GM12874 (cell line): Measurements from ENCODE around the gene HDAC4.

Experiments used
- CTCF ChIP-seq: IDR thresholded peaks from 2 replicates; pipeline ENCODE4 v1.5.1; 2011; ENCODE audit warnings: low read depth, mild to moderate bottlenecking, control low read depth, low read length, moderate library complexity; ENCODE audit not compliant: insufficient read depth

Gene HDAC4

GRCh38 chr2:239212121-239212928, 188.5 kb downstream of the HDAC4 start:
- TF ChIP-seq CTCF: no peak

GRCh38 chr2:239211396-239212094, 189.3 kb downstream of the HDAC4 start:
- no peak for TF ChIP-seq CTCF

DNA sequence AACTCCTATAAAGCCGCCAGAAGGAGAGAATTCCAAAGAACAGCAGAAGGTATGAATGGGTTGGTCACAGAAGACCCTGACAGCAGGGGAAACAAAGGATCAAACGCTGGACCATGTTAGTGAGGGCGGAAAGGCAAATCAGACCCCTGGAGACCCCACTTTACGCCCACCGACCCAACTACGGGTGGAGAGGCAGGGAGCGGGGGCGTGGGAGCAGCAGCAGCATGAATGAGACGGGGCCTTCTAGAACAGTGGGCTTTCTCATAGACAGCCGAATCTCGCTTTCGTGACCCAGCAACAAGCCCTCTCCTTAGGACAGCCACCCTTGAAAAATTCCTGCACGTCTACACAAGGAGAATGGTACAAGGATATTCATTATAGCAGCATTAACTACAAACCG, 191.0 kb downstream of the HDAC4 start:
- TF ChIP-seq CTCF: no peak

DNA sequence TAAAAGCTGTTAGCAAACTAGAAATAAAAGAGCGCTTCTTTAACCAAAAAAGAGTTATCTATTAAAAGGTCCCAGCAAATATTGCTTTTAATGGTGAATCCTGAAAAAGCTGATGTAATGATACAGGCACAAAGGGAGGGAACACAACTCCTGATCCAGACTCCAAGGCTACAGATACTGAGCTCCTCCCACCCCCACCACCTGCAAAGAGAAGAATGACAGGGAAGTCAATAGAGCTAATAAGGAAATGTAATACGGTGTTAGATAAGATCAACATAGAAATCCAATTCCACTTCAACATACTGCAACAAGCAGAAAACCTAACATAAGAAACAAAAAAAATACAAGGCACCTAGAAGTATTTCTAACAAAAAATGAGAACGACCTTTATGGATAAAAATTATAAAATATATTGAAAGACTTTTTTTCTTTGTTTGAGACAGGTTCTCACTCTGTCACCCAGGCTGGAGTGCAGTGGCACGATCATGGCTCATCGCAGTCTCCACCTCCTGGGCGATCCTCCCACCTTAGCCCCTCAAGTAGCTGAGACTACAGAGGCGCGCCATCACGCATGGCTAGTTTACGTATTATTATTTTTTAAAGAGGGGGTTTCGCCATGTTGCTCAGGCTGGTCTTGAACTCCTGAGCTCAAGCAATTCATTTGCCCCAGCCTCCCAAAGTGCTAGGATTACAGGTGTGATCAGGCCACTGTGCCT, 192.2 kb downstream of the HDAC4 start:
- no peak for TF ChIP-seq CTCF

DNA sequence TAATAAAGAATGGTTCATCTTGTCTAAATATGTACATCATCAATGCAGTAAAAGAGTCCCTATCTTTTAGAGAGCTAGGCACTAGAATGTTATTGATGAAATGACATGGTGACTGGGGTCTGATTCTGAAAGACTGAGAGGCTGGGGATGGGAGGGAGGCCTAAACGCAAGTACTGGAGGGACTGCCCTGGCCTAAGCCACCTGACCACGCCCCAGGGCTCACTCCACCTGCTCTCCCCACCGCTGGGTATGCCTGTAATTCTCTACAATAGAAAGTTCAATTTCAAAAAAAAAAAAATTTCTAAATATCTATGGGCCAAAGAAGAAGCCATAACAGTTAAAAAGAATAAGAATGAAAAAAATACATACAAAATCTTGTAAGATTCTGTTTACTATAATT, 194.0 kb downstream of the HDAC4 start:
- TF ChIP-seq CTCF: no peak

DNA sequence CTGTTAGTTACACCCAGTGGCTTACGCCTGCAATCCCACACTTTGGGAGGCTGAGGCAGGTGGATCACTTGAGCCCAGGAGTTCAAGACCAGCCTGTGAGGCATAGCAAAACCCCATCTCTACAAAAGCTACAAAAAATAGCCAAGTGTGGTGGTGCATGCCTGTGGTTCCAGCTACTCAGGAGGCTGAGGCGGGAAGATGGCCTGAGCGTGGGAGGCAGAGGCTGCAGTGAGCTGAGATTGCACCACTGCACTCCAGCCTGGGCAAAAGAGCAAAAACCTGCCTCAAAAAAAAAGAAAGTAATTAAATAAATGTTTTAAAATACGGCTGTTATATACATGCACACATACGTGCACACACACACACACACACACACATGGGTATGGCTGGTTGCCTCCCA, 194.8 kb downstream of the HDAC4 start:
- TF ChIP-seq CTCF: no peak

- TF ChIP-seq CTCF: no peak
Measured at GRCh38 chr2:239204876-239205468, 195.8 kb downstream of the HDAC4 start.
